Neuron (in vitro differentiated cells): ENCODE data around the gene PRR5.
"Not testable (repeated sequence)": the region's sequence is repeated elsewhere in the genome, so short reads cannot be mapped to it uniquely, and the experiment has no call there.

Experiments used
- H2AFZ ChIP-seq: one replicate; pipeline ENCODE4 v1.6.1; 2013; ENCODE audit warnings: low read depth, mild to moderate bottlenecking, inconsistent platforms, low read length, moderate library complexity
- H3K27me3 ChIP-seq: one replicate; pipeline ENCODE4 v1.6.1; 2013; ENCODE audit warnings: low read length; ENCODE audit not compliant: insufficient read depth
- H3K36me3 ChIP-seq: one replicate; pipeline ENCODE4 v1.6.1; 2013; ENCODE audit warnings: low read length; ENCODE audit not compliant: insufficient read depth
- H3K4me1 ChIP-seq: one replicate; pipeline ENCODE4 v1.6.1; 2013; ENCODE audit warnings: low read length; ENCODE audit not compliant: insufficient read depth
- H3K4me3 ChIP-seq: 2 replicates; pipeline ENCODE4 v1.5.1; 2013; ENCODE audit warnings: mild to moderate bottlenecking, low read length, moderate library complexity
- H3K9me3 ChIP-seq: one replicate; pipeline ENCODE4 v1.6.1; 2013; ENCODE audit warnings: low read length

The PRR5 gene

GRCh38 chr22:44667829-44668189, 34.2 kb upstream of the PRR5 start:
- Histone ChIP-seq H3K27me3 (peaks cover 34% of the 10 kb centered on the region), H3K4me3 (no peak overlapping the region)

GRCh38 chr22:44668190-44668885, 33.7 kb upstream of the PRR5 start:
- H3K27me3 ChIP-seq = peaks cover 34% of the 10 kb centered on the region
- no peaks in the 10 kb centered on the region for H3K4me1 ChIP-seq
- peak overlapping the region; percentile 25 for H3K4me3 ChIP-seq

More at GRCh38 chr22:44667829-44668189, 34.2 kb upstream of the PRR5 start:
- no peaks in the 10 kb centered on the region for H3K36me3 ChIP-seq
- no peaks in the 10 kb centered on the region for H3K4me1 ChIP-seq
- H3K9me3 ChIP-seq = no peaks in the 10 kb centered on the region
- H2AFZ ChIP-seq = no peak overlapping the region

DNA sequence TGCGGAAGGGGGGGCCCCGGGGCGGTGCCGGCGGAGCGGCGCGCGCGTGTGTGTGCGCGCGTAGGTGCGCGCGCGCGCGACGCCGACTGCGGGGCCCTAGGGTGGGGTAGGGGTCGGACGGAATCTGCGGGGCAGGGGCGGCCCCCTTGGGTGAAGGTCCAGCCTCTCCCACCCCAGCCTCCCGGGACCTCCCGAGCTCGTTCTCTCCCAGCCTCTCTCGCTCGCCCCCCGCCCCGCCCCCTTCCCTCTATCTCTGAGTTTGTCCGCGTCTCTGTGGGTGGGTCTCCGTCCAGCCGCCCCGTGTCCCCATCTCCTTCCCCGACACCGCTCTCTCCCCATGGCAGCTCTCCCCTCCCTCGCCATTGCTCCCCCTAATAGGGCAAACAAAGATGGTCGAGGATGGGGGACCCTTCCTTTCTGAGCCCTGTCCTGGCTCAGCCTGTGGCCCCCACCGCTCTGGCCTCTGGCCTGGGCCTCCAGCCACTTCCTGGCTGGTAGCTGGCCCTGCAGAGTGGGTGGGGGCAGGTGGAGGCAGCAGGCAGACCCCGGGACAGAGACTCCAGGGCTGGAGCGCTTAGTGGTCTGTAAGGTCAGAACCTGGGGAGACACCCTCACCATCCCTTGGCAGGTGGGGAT, 33.0 kb upstream of the PRR5 start:
- Histone ChIP-seq H2AFZ (no peak overlapping the region), H3K36me3 (no peaks in the 10 kb centered on the region), H3K27me3 (peaks cover 34% of the 10 kb centered on the region), H3K4me3 (peak overlapping the region; percentile 25), H3K4me1 (no peaks in the 10 kb centered on the region), H3K9me3 (no peaks in the 10 kb centered on the region)

More at GRCh38 chr22:44668190-44668885, 33.7 kb upstream of the PRR5 start:
- Histone ChIP-seq H3K9me3 (no peaks in the 10 kb centered on the region), H2AFZ (no peak overlapping the region), H3K36me3 (no peaks in the 10 kb centered on the region)

- Histone ChIP-seq H3K4me3 (no peak overlapping the region), H3K27me3 (peaks cover 34% of the 10 kb centered on the region), H3K36me3 (no peaks in the 10 kb centered on the region), H3K4me1 (no peaks in the 10 kb centered on the region), H3K9me3 (no peaks in the 10 kb centered on the region), H2AFZ (no peak overlapping the region)
Observed at GRCh38 chr22:44669561-44669976, 32.4 kb upstream of the PRR5 start.

DNA sequence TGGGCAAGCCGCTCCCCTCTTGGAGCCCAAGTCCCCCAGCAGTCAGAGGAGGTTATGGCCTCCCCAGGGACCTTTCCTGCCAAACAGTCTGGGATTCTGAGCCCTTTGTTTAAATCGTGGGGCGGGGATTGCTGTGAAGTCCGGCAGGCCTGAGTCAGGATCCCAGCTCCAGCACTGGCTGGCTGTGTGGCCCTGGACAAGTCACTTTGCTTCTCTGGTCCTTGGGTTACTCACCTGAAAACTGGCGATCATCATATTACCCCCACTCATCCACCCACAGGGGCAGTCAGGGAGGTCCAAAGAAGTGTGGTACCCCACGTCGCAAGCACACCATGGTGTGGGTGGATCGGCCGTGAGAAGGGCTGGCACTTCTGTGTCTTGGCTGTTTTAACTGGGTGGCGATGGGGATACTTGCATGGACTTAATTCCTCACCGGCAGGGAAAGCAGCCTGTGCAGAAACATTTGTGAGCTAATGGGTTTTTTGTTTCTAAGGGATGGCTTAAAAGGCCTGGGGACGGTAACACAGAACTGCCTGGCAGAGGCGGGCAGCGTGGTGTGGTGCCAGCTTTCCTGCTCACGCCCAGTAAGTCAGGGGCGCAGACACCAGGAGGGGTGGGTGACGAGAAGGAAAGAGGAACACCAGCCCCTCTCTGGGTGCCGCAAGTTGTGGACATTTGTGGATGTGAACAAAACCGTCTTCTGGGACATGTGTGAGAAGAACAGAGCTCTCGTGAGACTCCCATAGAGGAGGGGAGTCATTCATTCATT, 31.6 kb upstream of the PRR5 start:
- no peak overlapping the region for H3K4me3 ChIP-seq
- no peak overlapping the region for H2AFZ ChIP-seq
- H3K9me3 ChIP-seq = no peaks in the 10 kb centered on the region
- no peaks in the 10 kb centered on the region for H3K36me3 ChIP-seq
- H3K27me3 ChIP-seq = peaks cover 32% of the 10 kb centered on the region
- no peaks in the 10 kb centered on the region for H3K4me1 ChIP-seq

GRCh38 chr22:44671742-44672141, 30.3 kb upstream of the PRR5 start:
- Histone ChIP-seq H3K4me3 (no peak overlapping the region), H3K36me3 (no peaks in the 10 kb centered on the region), H3K27me3 (peaks cover 30% of the 10 kb centered on the region), H3K4me1 (peaks cover under 1% of the 10 kb centered on the region), H3K9me3 (no peaks in the 10 kb centered on the region), H2AFZ (no peak overlapping the region)

DNA sequence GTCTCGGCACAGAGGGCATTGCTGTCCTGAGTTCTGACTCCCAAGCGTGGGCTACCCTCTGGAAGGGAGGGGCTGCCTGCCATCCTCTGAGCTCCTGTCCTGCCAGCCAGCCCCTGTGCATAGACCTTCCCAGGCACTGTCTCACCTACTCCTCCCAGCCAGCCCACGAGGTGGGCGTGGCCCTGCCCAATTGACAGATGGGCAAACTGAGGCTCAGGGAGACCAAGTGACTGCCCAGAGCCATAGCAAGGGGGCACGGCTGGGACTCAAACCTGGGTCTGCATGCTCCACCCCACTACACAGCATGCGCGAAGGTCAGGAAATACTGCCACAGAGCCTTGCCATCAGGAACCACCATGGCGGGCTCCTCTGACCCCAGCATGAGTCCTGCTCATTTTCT, 29.4 kb upstream of the PRR5 start:
- no peak overlapping the region for H3K4me3 ChIP-seq
- peaks cover 24% of the 10 kb centered on the region for H3K27me3 ChIP-seq
- H3K4me1 ChIP-seq = peaks cover 4% of the 10 kb centered on the region
- H3K9me3 ChIP-seq = no peaks in the 10 kb centered on the region
- no peak overlapping the region for H2AFZ ChIP-seq
- H3K36me3 ChIP-seq = no peaks in the 10 kb centered on the region

DNA sequence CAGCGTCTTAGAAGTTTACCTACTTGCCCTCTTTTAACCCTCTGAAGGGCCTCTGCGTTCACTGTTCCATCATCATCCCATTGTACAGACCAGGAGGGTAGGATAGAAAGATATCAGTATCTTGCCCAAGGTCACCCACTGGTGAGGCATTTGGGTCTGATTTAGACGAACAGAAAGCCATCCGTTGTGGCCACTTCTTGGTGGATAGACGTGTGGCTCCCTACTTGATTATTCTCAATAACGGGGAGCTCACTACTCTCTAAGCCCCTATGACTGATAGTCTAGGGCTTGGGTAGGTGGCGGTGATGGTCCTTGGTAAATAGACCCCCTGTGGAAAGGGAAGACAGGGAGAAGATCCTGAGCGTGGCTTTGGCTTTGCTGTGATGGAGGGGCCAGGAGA, 28.6 kb upstream of the PRR5 start:
- H3K4me3 ChIP-seq = no peak overlapping the region
- no peaks in the 10 kb centered on the region for H3K9me3 ChIP-seq
- no peak overlapping the region for H2AFZ ChIP-seq
- peaks cover 18% of the 10 kb centered on the region for H3K27me3 ChIP-seq
- H3K36me3 ChIP-seq = no peaks in the 10 kb centered on the region
- H3K4me1 ChIP-seq = peaks cover 4% of the 10 kb centered on the region

DNA sequence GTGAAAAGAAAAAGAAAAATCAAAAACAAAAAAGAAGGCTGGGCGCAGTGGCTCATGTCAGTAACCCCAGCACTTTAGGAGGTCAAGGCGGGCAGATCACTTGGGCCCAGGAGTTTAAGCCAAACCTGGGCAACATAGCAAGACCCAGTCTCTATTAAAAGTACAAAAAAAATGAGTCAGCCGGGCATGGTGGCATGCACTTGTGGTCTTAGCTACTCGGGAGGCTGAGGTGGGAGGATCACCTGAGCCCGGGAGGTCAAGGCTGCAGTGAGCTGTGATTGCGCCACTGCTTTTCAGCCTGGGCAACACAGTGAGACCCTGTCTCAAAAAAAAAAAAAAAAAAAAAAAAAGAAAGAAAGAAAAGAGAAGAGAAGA, 26.0 kb upstream of the PRR5 start:
- not testable (repeated sequence) for H2AFZ ChIP-seq, H3K36me3 ChIP-seq, H3K27me3 ChIP-seq, H3K4me1 ChIP-seq, H3K9me3 ChIP-seq, H3K4me3 ChIP-seq

GRCh38 chr22:44676441-44677352, 25.3 kb upstream of the PRR5 start:
- Histone ChIP-seq H3K4me1 (peaks cover 4% of the 10 kb centered on the region), H2AFZ (no peak overlapping the region), H3K4me3 (no peak overlapping the region), H3K36me3 (no peaks in the 10 kb centered on the region), H3K27me3 (no peaks in the 10 kb centered on the region), H3K9me3 (no peaks in the 10 kb centered on the region)

DNA sequence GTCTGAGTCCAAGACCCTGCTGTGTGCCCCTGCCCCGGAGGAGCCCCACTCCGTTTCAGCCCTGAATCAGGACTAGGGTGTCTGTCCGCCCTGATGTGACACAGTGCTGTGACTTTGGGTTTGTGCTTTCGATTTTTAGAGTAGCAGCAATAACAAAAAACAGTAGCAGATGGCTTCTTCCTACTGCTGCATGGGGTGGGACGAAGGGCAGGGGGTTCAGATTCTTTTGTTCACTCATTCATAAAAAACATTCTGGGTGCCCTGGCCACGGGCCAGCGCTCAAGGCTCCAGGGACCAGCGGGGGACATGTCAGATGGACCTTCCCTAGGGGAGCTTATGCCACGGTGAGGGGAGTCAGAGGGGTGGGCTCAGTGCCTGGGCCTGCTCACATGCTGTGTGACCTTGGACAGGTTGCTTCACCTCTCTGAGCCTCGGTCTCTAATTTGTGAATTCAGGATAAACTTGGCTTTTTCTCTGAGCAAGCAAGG, 24.6 kb upstream of the PRR5 start:
- peaks cover 4% of the 10 kb centered on the region for H3K4me1 ChIP-seq
- H3K4me3 ChIP-seq = no peak overlapping the region
- H3K27me3 ChIP-seq = no peaks in the 10 kb centered on the region
- H3K9me3 ChIP-seq = no peaks in the 10 kb centered on the region
- no peaks in the 10 kb centered on the region for H3K36me3 ChIP-seq
- no peak overlapping the region for H2AFZ ChIP-seq

DNA sequence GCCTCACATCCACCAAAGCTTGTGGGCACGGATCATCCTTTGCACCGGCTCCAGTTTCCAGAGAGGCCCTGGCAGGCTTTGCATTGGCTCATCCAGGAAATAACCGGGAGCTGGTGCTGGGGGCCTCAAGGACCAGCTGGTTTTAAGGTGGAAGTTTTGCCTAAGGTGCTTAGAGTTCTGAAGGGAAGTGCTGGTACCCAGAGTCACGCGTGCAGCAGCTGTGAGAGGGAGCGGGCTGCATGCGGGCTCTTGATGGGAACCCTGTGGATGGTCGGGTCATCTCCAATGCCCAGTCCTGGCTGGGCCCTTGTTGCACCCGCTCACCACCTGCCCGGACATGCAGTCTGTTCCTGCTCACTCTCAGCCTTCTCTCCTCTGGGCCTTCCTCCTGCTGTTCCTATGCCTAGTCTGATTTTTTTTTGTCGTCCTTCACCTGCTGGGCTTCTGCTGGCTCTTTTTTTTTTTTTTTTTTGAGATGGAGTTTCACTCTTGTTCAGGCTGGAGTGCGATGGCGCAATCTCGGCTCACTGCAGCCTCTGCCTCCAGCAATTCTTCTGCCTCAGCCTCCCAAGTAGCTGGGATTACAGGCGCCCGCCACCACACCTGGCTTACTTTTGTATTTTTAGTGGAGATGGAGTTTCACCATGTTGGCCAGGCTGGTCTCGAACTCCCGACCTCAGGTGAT, 24.0 kb upstream of the PRR5 start:
- Histone ChIP-seq H3K4me3 (no peak overlapping the region), H3K4me1 (peaks cover 4% of the 10 kb centered on the region), H3K36me3 (no peaks in the 10 kb centered on the region), H3K27me3 (no peaks in the 10 kb centered on the region), H3K9me3 (no peaks in the 10 kb centered on the region), H2AFZ (no peak overlapping the region)
